Gastrocnemius medialis (tissue), 4 donors: ENCODE data around the gene HTR1E. TPM values are rescaled to one million over a fixed set of nuclear protein-coding genes. Genes with fewer than 3 reads are reported as not detected.
"Not testable (repeated sequence)": the region's sequence is repeated elsewhere in the genome, so short reads cannot be mapped to it uniquely, and the experiment has no call there.

Source experiments
- ATAC-seq, 2 donors: fragments of 150-250 bp; one replicate each; pipeline ENCODE4 v1.9.1; 2016
- DNase-seq, 2 donors: peaks; one replicate each; pipeline ENCODE4 v3.0.0-alpha.2; 2019
- H3K27ac ChIP-seq, 4 donors: fragments of 200-600 bp; sonication (generic); 1 replicate in 1 of 4; 2 replicates in 3 of 4; pipeline ENCODE4 v1.5.1; 2016 to 2018; ENCODE audit warnings: mild to moderate bottlenecking in 2 of 4, moderate library complexity in 1 of 4
- H3K27me3 ChIP-seq, 3 donors: fragments of 200-600 bp; sonication (generic) in 2 of 3; 1 replicate in 1 of 3; 2 replicates in 2 of 3; pipeline versions ENCODE4 v1.5.1 to v1.6.0; 2016 to 2019; ENCODE audit warnings: mild to moderate bottlenecking in 1 of 3, moderate library complexity in 1 of 3
- H3K36me3 ChIP-seq, 2 donors: fragments of 200-600 bp; sonication (generic) in 1 of 2; one replicate each; pipeline ENCODE4 v1.5.1; 2017 to 2018
- H3K4me1 ChIP-seq, 2 donors: fragments of 200-600 bp; sonication (generic) in 1 of 2; one replicate each; pipeline ENCODE4 v1.5.1; 2016 to 2017; ENCODE audit warnings: mild to moderate bottlenecking in 2 of 2
- H3K4me3 ChIP-seq, 4 donors: fragments of 200-600 bp; sonication (generic) in 3 of 4; 1 replicate in 1 of 4; 2 replicates in 3 of 4; pipeline ENCODE4 v1.5.1; 2016 to 2019; ENCODE audit warnings: mild to moderate bottlenecking in 2 of 4
- H3K9me3 ChIP-seq, 3 donors: fragments of 200-600 bp; sonication (generic) in 2 of 3; 1 replicate in 1 of 3; 2 replicates in 2 of 3; pipeline ENCODE4 v1.5.1; 2016 to 2019
- CTCF ChIP-seq, 5 experiments: fragments of 450-650 bp in 3 of 5; fragments of 200-600 bp in 2 of 5; sonication (generic) in 2 of 5; IDR thresholded peaks in 4 of 5; conservative IDR thresholded peaks in 1 of 5; 1 replicate in 4 of 5; 2 replicates in 1 of 5; pipeline ENCODE4 v1.5.1; 2016 to 2019; ENCODE audit warnings: antibody characterized with exemption in 5 of 5, mild to moderate bottlenecking in 3 of 5, moderate library complexity in 3 of 5
- POLR2A ChIP-seq, 2 donors: fragments of 450-650 bp; IDR thresholded peaks; one replicate each; pipeline ENCODE4 v1.6.1; 2017; ENCODE audit warnings: antibody characterized with exemption in 2 of 2, mild to moderate bottlenecking in 2 of 2, moderate library complexity in 2 of 2
- in situ Hi-C, 4 donors: fragments of 200-750 bp; cut with MboI; loops; one replicate each; pipeline versions ENCODE4 v1.15.0 to v1.8.0; 2017; ENCODE audit warnings: low sequenced_read_pairs in 4 of 4
- intact Hi-C: fragments of 100-400 bp; cut with DNase I; formaldehyde crosslinking; loops from one replicate; pipeline ENCODE4 v1.15.1; 2023; ENCODE audit warnings: low total_unique reads
- total RNA-seq, 4 donors: library from RNA; depleted of rRNA; stranded (reverse); fragments of >200 nt; gene quantifications; one replicate each; pipeline versions ENCODE4 v1.1.0 to v1.2.3, GENCODE V29; 2016

Gene HTR1E
- total RNA-seq, 4 donors from 2014 or later: not detected

- H3K27me3 ChIP-seq, DNase-seq, H3K4me1 ChIP-seq, H3K9me3 ChIP-seq, H3K27ac ChIP-seq, intact Hi-C loops, in situ Hi-C loops, ATAC-seq, H3K36me3 ChIP-seq, H3K4me3 ChIP-seq: not testable (repeated sequence)
Observed at GRCh38 chr6:87009581-87009980, 72.3 kb downstream of the HTR1E start.

GRCh38 chr6:87012035-87012434, 74.7 kb downstream of the HTR1E start:
- no peaks in the 10 kb centered on the region for H3K27me3 ChIP-seq
- H3K4me3 ChIP-seq: no peak overlapping the region
- intact Hi-C loops (no loop called here), in situ Hi-C loops (no loop called here)
- DNase-seq: no peak
- TF ChIP-seq CTCF (IDR thresholded peaks at IDR 0.05 in 4 of 5, conservative IDR thresholded peaks at IDR 0.05 in 1 of 5): no peak
- TF ChIP-seq POLR2A (IDR thresholded peaks at IDR 0.05): no peak
- ATAC-seq: no peak
- no peaks in the 10 kb centered on the region for H3K9me3 ChIP-seq
- no peak overlapping the region for H3K27ac ChIP-seq
- no peaks in the 10 kb centered on the region for H3K36me3 ChIP-seq
- no peaks in the 10 kb centered on the region for H3K4me1 ChIP-seq

- ATAC-seq: no peak
Observed at GRCh38 chr6:87012743-87013142, 75.4 kb downstream of the HTR1E start.

GRCh38 chr6:87016772-87017171, 79.4 kb downstream of the HTR1E start:
- Histone ChIP-seq H3K9me3 (no peaks in the 10 kb centered on the region), H3K36me3 (no peaks in the 10 kb centered on the region), H3K4me3 (no peak overlapping the region), H3K27me3 (no peaks in the 10 kb centered on the region), H3K27ac (no peak overlapping the region), H3K4me1 (no peaks in the 10 kb centered on the region)
- ATAC-seq (no peak), DNase-seq (no peak)
- in situ Hi-C loops: no loop called here
- intact Hi-C loops: no loop called here
- TF ChIP-seq CTCF (IDR thresholded peaks at IDR 0.05 in 4 of 5, conservative IDR thresholded peaks at IDR 0.05 in 1 of 5) (no peak), POLR2A (IDR thresholded peaks at IDR 0.05) (no peak)

More at GRCh38 chr6:87012743-87013142, 75.4 kb downstream of the HTR1E start:
- Histone ChIP-seq H3K4me3 (no peak overlapping the region), H3K27me3 (no peaks in the 10 kb centered on the region), H3K36me3 (no peaks in the 10 kb centered on the region), H3K4me1 (no peaks in the 10 kb centered on the region), H3K27ac (no peak overlapping the region), H3K9me3 (no peaks in the 10 kb centered on the region)
- in situ Hi-C loops: no loop called here
- intact Hi-C loops: no loop called here
- no peak for DNase-seq
- TF ChIP-seq POLR2A (IDR thresholded peaks at IDR 0.05) (no peak), CTCF (IDR thresholded peaks at IDR 0.05 in 4 of 5, conservative IDR thresholded peaks at IDR 0.05 in 1 of 5) (no peak)

GRCh38 chr6:87027021-87027420, 89.7 kb downstream of the HTR1E start:
- H3K36me3 ChIP-seq: no peaks in the 10 kb centered on the region
- TF ChIP-seq CTCF (IDR thresholded peaks at IDR 0.05 in 4 of 5, conservative IDR thresholded peaks at IDR 0.05 in 1 of 5): no peak
- no peak for TF ChIP-seq POLR2A (IDR thresholded peaks at IDR 0.05)
- DNase-seq (no peak), ATAC-seq (no peak)
- no peaks in the 10 kb centered on the region for H3K27me3 ChIP-seq
- no peaks in the 10 kb centered on the region for H3K9me3 ChIP-seq
- intact Hi-C loops: no loop called here
- H3K4me1 ChIP-seq: no peaks in the 10 kb centered on the region
- H3K4me3 ChIP-seq: no peak overlapping the region
- in situ Hi-C loops: no loop called here
- no peak overlapping the region for H3K27ac ChIP-seq
